BLaER1 (cell line): ENCODE results near the gene CENPP.

Experiments
- H3K27ac ChIP-seq: shearing (Covaris generic); formaldehyde crosslinking; 2 replicates; pipeline ENCODE4 v1.8.1; 2022
- H3K27me3 ChIP-seq: shearing (Covaris generic); formaldehyde crosslinking; 2 replicates; pipeline ENCODE4 v1.8.1; 2022
- H3K36me3 ChIP-seq: shearing (Covaris generic); formaldehyde crosslinking; 2 replicates; pipeline ENCODE4 v1.8.1; 2022
- H3K4me1 ChIP-seq: shearing (Covaris generic); formaldehyde crosslinking; 2 replicates; pipeline ENCODE4 v1.8.1; 2022
- H3K4me2 ChIP-seq: shearing (Covaris generic); formaldehyde crosslinking; 2 replicates; pipeline ENCODE4 v1.8.1; 2022
- H3K4me3 ChIP-seq: shearing (Covaris generic); formaldehyde crosslinking; 2 replicates; pipeline ENCODE4 v1.8.1; 2022
- H3K9ac ChIP-seq: shearing (Covaris generic); formaldehyde crosslinking; 2 replicates; pipeline ENCODE4 v1.8.1; 2022
- H3K9me3 ChIP-seq: shearing (Covaris generic); formaldehyde crosslinking; 2 replicates; pipeline ENCODE4 v1.8.1; 2022
- H4K20me1 ChIP-seq: shearing (Covaris generic); formaldehyde crosslinking; 2 replicates; pipeline ENCODE4 v1.8.1; 2022
- Cebpa-rat ChIP-seq: shearing (Covaris generic); IDR thresholded peaks from 2 replicates; pipeline ENCODE4 v1.8.1; 2022

Gene CENPP

DNA sequence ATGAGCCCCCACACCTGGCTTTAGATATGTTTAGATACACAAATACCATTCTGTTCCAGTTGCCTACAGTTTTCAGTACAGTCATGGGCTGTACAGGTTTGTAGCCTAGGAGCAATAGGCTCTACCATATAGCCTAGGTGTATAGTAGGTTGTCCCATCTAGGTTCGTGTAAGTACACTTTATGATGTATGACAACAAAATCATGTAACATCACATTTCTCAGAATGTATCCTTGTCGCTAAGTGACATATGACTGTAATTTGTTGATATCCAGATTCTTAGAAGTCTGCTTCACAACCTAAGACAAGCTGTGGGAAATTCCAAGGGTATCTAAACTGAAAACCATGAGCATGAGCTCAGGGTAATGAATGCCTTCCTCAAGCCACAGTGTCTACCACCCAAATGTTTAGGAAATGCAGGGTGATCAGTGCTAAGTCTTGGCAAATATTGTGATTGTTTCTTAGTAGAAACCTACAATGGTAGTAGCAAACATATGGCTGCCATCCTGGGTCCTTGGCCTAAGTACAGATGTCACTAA, 201.6 kb downstream of the CENPP start:
- no peak overlapping the region for H3K27ac ChIP-seq
- H3K27me3 ChIP-seq: no peaks in the 10 kb centered on the region
- no peak overlapping the region for H3K4me3 ChIP-seq
- no peaks in the 10 kb centered on the region for H3K36me3 ChIP-seq
- H3K9ac ChIP-seq: no peak overlapping the region
- no peaks in the 10 kb centered on the region for H4K20me1 ChIP-seq
- H3K4me1 ChIP-seq: no peaks in the 10 kb centered on the region
- H3K9me3 ChIP-seq: peaks cover 6% of the 10 kb centered on the region; the same call in 1 of the 2 replicates
- no peak overlapping the region for H3K4me2 ChIP-seq
- no peak for TF ChIP-seq Cebpa-rat

- H3K9me3 ChIP-seq: peaks cover 9% of the 10 kb centered on the region; the same call in 1 of the 2 replicates
- TF ChIP-seq Cebpa-rat: no peak
- no peaks in the 10 kb centered on the region for H4K20me1 ChIP-seq
- H3K9ac ChIP-seq: no peak overlapping the region
- H3K27me3 ChIP-seq: no peaks in the 10 kb centered on the region
- no peak overlapping the region for H3K4me2 ChIP-seq
- H3K27ac ChIP-seq: no peak overlapping the region
- no peak overlapping the region for H3K4me3 ChIP-seq
- H3K36me3 ChIP-seq: no peaks in the 10 kb centered on the region
- no peaks in the 10 kb centered on the region for H3K4me1 ChIP-seq
Observed at GRCh38 chr9:92527832-92528521, 202.2 kb downstream of the CENPP start.

GRCh38 chr9:92528522-92528849, 202.7 kb downstream of the CENPP start:
- Histone ChIP-seq H4K20me1 (no peaks in the 10 kb centered on the region), H3K4me3 (no peak overlapping the region), H3K4me2 (no peak overlapping the region), H3K36me3 (no peaks in the 10 kb centered on the region), H3K9me3 (peaks cover 9% of the 10 kb centered on the region; the same call in 1 of the 2 replicates), H3K4me1 (no peaks in the 10 kb centered on the region), H3K27ac (no peak overlapping the region), H3K27me3 (no peaks in the 10 kb centered on the region), H3K9ac (no peak overlapping the region)
- no peak for TF ChIP-seq Cebpa-rat

DNA sequence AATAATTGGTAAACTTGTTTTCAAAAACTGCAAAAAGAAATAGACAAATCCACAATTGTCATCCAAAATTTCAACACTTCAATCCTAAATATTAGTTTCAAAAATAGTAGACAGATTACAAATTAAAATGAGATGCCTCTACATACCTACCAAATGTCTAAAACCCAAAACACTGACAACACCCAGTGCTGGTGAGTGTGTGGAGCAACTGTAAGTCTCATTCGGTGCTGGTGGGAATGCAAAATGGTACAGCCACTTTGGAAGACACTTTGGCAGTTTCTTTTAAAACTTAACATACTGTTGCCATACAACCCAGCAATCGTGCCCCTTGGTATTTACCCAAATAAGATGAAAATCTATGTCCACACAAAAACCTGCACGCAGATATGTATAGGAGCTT, 203.4 kb downstream of the CENPP start:
- Histone ChIP-seq H3K9me3 (peaks cover 9% of the 10 kb centered on the region; the same call in 1 of the 2 replicates), H3K4me3 (no peak overlapping the region), H3K9ac (no peak overlapping the region), H3K27ac (no peak overlapping the region), H3K4me2 (no peak overlapping the region), H3K4me1 (peaks cover 3% of the 10 kb centered on the region), H4K20me1 (no peaks in the 10 kb centered on the region), H3K36me3 (no peaks in the 10 kb centered on the region), H3K27me3 (no peaks in the 10 kb centered on the region)
- no peak for TF ChIP-seq Cebpa-rat

GRCh38 chr9:92530893-92531292, 205.1 kb downstream of the CENPP start:
- no peak for TF ChIP-seq Cebpa-rat
- Histone ChIP-seq H3K4me1 (peaks cover 18% of the 10 kb centered on the region), H3K36me3 (no peaks in the 10 kb centered on the region)

GRCh38 chr9:92534204-92534603, 208.5 kb downstream of the CENPP start:
- Histone ChIP-seq H3K4me1 (peaks cover 46% of the 10 kb centered on the region), H3K9me3 (peaks cover 9% of the 10 kb centered on the region; the same call in 1 of the 2 replicates), H3K27ac (no peak overlapping the region; the same call in 1 of the 2 replicates), H3K36me3 (no peaks in the 10 kb centered on the region), H3K4me3 (no peak overlapping the region), H3K4me2 (peak overlapping the region; percentile 54), H3K27me3 (no peaks in the 10 kb centered on the region), H3K9ac (no peak overlapping the region), H4K20me1 (no peaks in the 10 kb centered on the region)
- no peak for TF ChIP-seq Cebpa-rat

More at GRCh38 chr9:92530893-92531292, 205.1 kb downstream of the CENPP start:
- no peak overlapping the region for H3K9ac ChIP-seq
- no peak overlapping the region for H3K4me2 ChIP-seq
- no peak overlapping the region for H3K27ac ChIP-seq
- no peak overlapping the region for H3K4me3 ChIP-seq
- H4K20me1 ChIP-seq: no peaks in the 10 kb centered on the region
- peaks cover 9% of the 10 kb centered on the region; the same call in 1 of the 2 replicates for H3K9me3 ChIP-seq
- H3K27me3 ChIP-seq: no peaks in the 10 kb centered on the region

DNA sequence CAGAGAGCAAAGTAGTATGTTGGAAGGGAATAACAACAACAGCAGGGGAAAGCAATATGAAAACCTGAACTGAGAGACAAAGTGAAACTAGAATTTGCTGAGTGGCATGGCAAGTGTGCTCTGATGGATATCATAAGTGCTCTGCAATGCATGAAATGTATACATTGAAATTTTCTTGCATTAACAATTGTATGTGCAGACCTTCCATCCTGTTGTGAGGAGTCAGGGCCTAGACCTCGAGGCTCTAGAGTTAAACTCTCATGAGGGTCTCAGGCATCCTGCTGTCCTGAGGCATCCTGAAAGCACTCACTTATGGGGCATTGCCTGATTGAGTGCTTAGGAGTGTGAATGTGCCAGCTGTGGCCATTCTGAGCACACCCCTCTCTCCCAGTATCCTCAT, 208.9 kb downstream of the CENPP start:
- peaks cover 46% of the 10 kb centered on the region for H3K4me1 ChIP-seq
- TF ChIP-seq Cebpa-rat: no peak
- no peaks in the 10 kb centered on the region for H3K36me3 ChIP-seq
- H3K27me3 ChIP-seq: no peaks in the 10 kb centered on the region
- no peak overlapping the region for H3K27ac ChIP-seq
- H3K4me3 ChIP-seq: no peak overlapping the region
- H3K9ac ChIP-seq: no peak overlapping the region
- H3K4me2 ChIP-seq: peak overlapping the region; percentile 54
- no peaks in the 10 kb centered on the region for H4K20me1 ChIP-seq
- H3K9me3 ChIP-seq: peaks cover 9% of the 10 kb centered on the region; the same call in 1 of the 2 replicates

DNA sequence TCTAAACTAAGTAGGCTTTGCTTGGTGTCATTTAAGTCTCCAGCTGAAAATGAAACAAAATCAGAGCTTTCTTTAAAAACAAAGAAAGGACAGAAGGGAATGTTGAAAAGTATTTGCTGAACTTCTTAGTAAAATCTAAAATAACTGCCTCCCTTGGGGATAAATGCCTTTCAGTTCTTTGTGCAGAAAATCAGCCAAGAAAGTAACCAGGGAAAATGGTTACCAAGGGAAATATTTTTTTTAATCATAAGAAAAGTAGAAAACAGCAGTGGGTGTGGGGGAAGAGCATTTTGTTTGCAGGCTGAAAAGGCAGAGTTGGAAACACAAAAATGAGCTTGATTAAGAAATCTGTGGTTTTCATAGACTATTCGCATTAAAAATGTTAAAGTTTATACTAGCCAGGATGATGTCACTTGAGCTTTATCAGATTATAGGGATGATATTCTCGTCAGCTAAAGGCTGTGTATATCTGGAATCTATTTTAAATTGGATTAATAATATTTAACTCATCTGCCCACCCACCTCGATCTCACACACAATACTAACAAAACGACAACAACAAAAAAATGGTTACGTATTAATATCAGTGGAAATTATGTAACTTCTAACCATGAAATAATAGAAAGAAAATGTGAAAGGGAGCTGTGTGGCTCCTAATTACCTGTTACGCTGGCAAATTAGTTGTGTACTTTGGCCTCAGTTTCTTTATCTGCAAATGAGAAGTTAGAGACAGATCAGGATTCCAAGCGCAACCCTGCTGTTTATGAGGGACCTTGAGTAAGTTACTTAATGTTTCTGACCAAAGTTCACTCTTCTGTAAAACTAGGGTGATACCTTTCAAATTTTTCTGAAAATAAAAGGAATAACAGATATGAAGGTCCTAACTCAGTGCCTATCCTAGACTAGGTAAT, 210.4 kb downstream of the CENPP start, which contains the start of gene ECM2:
Gene ECM2 (minus strand): TSS at position 51 of the 911 bp plus-strand sequence. CDS start 13,124 bp downstream, outside the sequence.
- Histone ChIP-seq H3K9ac (peak within 1 kb of the TSS; percentile 5; the same call in 1 of the 2 replicates), H3K4me1 (peaks cover 46% of the 10 kb centered on the region), H3K36me3 (no peaks in the 10 kb centered on the region), H3K4me2 (peak within 1 kb of the TSS; percentile 54), H3K4me3 (no peak within 1 kb of the TSS; the same call in 1 of the 2 replicates), H3K9me3 (peaks cover 9% of the 10 kb centered on the region; the same call in 1 of the 2 replicates), H3K27me3 (no peaks in the 10 kb centered on the region), H4K20me1 (no peaks in the 10 kb centered on the region), H3K27ac (peak within 1 kb of the TSS; percentile 29)
- no peak for TF ChIP-seq Cebpa-rat

DNA sequence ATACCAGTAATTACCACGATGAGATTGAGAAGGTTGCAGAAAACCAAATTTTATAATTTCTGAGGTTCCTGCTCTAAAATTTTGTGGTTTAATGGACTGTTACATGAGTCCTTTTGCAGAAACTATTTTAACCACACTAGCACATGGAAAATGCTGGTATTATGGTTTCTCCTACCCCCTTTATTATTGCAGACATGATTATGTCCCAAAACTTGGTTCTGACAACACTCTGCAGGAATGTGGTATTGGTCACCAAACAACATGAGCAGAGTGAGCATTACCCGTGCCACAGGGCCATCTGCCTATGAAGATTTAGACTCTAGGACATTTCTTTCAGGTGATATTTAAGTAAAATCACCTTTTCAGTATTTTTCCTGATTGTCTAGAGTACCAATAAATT, 212.8 kb downstream of the CENPP start:
- H3K9me3 ChIP-seq: peaks cover 10% of the 10 kb centered on the region; the same call in 1 of the 2 replicates
- H3K4me2 ChIP-seq: no peak overlapping the region
- no peaks in the 10 kb centered on the region for H4K20me1 ChIP-seq
- H3K9ac ChIP-seq: no peak overlapping the region
- no peak for TF ChIP-seq Cebpa-rat
- H3K4me1 ChIP-seq: peaks cover 46% of the 10 kb centered on the region
- H3K4me3 ChIP-seq: no peak overlapping the region
- no peaks in the 10 kb centered on the region for H3K36me3 ChIP-seq
- H3K27ac ChIP-seq: no peak overlapping the region
- no peaks in the 10 kb centered on the region for H3K27me3 ChIP-seq
